Fibroblast of lung (primary cell): Measurements from ENCODE around the gene TSPAN3. TPM values are rescaled to one million over a fixed set of nuclear protein-coding genes. Genes with fewer than 3 reads are reported as not detected.

Source experiments
- DNase-seq, 2 donors: peaks; one replicate each; pipeline versions ENCODE4 v3.0.0 to v3.0.0-alpha.2; 2010; ENCODE audit warnings: low read depth in 2 of 2
- H2AFZ ChIP-seq: 2 replicates; pipeline ENCODE4 v1.5.1; 2012; ENCODE audit warnings: low read length, control low read depth, inconsistent platforms
- H3K27ac ChIP-seq: 2 replicates; pipeline ENCODE4 v1.5.1; 2011; ENCODE audit warnings: low read length, control low read depth; ENCODE audit not compliant: insufficient read depth
- H3K27me3 ChIP-seq: 2 replicates; pipeline ENCODE4 v1.5.1; 2011; ENCODE audit warnings: mild to moderate bottlenecking, low read length; ENCODE audit not compliant: control insufficient read depth, insufficient read depth
- H3K36me3 ChIP-seq: 2 replicates; pipeline ENCODE4 v1.5.1; 2011; ENCODE audit warnings: low read length; ENCODE audit not compliant: control insufficient read depth, insufficient read depth
- H3K4me1 ChIP-seq: 2 replicates; pipeline ENCODE4 v1.5.1; 2011; ENCODE audit warnings: low read length; ENCODE audit not compliant: control insufficient read depth, insufficient read depth; ENCODE audit errors: extremely low read depth
- H3K4me2 ChIP-seq: 2 replicates; pipeline ENCODE4 v1.5.1; 2011; ENCODE audit warnings: low read length, control low read depth; ENCODE audit not compliant: insufficient read depth; ENCODE audit errors: extremely low read depth
- H3K4me3 ChIP-seq, 4 experiments: fragments of 200-600 bp in 1 of 4; sonication (generic) in 1 of 4; replicated peaks in 1 of 4; 2 replicates each; pipeline ENCODE4 v1.5.1; 2011 to 2016; ENCODE audit warnings: low read length in 4 of 4, low read depth in 3 of 4, mild to moderate bottlenecking in 3 of 4, control low read depth in 2 of 4, inconsistent platforms in 1 of 4, mixed read lengths in 1 of 4; ENCODE audit not compliant: insufficient read depth in 1 of 4; ENCODE audit errors: control extremely low read depth in 1 of 4
- H3K79me2 ChIP-seq: 2 replicates; pipeline ENCODE4 v1.5.1; 2012; ENCODE audit warnings: mild to moderate bottlenecking, low read length, inconsistent platforms; ENCODE audit not compliant: control insufficient read depth, insufficient read depth
- H3K9ac ChIP-seq: 2 replicates; pipeline ENCODE4 v1.5.1; 2011; ENCODE audit warnings: mild to moderate bottlenecking, low read length, control low read depth; ENCODE audit not compliant: insufficient read depth
- H3K9me3 ChIP-seq: 2 replicates; pipeline ENCODE4 v1.5.1; 2012; ENCODE audit warnings: low read depth, low read length; ENCODE audit not compliant: control insufficient read depth, insufficient read depth
- H4K20me1 ChIP-seq: 2 replicates; pipeline ENCODE4 v1.5.1; 2011; ENCODE audit warnings: low read length; ENCODE audit not compliant: control insufficient read depth, insufficient read depth; ENCODE audit errors: extremely low read depth
- EZH2 ChIP-seq: IDR thresholded peaks from 2 replicates; pipeline ENCODE4 v1.5.1; 2012; ENCODE audit warnings: low read length, control low read depth, mild to moderate bottlenecking; ENCODE audit errors: missing control alignments
- polyA plus RNA-seq, 2 donors: library from polyadenylated mRNA; depleted of rRNA in 1 of 2; stranded (reverse) in 1 of 2; unstranded in 1 of 2; fragments of >200 nt; gene quantifications; 2 replicates each; pipeline ENCODE4 v1.2.1, GENCODE V29; 2011 to 2012; ENCODE audit warnings: missing spikeins in 1 of 2
- total RNA-seq: library from RNA; depleted of rRNA; stranded (reverse); fragments of >200 nt; gene quantifications from 2 replicates; pipeline ENCODE4 v1.2.1, GENCODE V29; 2014
- TF ChIP-seq, protein P1 (sequence below), 2 donors: IDR thresholded peaks in 1 of 2; conservative IDR thresholded peaks in 1 of 2; 1 replicate in 1 of 2; 2 replicates in 1 of 2; pipeline ENCODE4 v1.5.1; 2011 to 2012; ENCODE audit warnings: low read length in 2 of 2, control low read depth in 1 of 2, inconsistent platforms in 1 of 2, low read depth in 1 of 2, mild to moderate bottlenecking in 1 of 2

TSPAN3 gene
- total and polyA plus RNA-seq, 2 donors (not counting 1 experiment from before 2014, with no cell fraction given): 225 to 472 TPM

DNA sequence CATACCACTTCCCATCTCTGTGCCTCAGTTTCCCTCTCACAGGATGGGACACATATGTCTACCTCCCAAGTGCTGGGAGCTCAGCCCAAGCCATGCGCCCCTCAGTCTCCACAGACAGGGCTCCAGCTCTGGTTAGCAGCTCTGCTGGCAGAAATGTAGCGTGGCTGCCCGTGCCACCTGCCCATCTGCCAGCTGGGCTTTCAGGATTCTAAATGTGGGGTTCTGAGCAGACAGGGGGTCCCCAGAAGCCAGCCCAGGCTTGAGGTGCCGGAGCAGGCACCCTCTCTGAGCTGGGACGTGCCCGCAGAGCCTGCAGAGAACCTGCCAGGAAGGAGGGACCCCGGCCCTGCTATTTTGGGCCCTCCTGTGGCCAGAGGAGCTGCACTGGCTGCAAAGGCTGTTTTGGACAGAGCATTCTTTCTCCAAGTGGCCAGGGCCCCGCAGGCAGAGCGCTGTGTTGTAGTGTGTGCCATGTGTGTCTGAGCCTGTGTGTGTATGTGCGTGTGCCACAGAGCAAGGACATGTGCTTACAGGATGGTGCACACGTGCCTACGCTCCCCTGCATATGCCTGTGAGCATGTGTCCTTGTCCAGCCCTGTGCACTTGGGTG lies 44.3 kb downstream of the TSPAN3 start:
- no peaks in the 10 kb centered on the region for H3K79me2 ChIP-seq
- H3K36me3 ChIP-seq: no peaks in the 10 kb centered on the region
- TF ChIP-seq, protein P1, sequence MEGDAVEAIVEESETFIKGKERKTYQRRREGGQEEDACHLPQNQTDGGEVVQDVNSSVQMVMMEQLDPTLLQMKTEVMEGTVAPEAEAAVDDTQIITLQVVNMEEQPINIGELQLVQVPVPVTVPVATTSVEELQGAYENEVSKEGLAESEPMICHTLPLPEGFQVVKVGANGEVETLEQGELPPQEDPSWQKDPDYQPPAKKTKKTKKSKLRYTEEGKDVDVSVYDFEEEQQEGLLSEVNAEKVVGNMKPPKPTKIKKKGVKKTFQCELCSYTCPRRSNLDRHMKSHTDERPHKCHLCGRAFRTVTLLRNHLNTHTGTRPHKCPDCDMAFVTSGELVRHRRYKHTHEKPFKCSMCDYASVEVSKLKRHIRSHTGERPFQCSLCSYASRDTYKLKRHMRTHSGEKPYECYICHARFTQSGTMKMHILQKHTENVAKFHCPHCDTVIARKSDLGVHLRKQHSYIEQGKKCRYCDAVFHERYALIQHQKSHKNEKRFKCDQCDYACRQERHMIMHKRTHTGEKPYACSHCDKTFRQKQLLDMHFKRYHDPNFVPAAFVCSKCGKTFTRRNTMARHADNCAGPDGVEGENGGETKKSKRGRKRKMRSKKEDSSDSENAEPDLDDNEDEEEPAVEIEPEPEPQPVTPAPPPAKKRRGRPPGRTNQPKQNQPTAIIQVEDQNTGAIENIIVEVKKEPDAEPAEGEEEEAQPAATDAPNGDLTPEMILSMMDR (conservative IDR thresholded peaks at IDR 0.05 in 1 of 2, IDR thresholded peaks at IDR 0.05 in 1 of 2; ENCODE audit: low read depth in 1 of 2, low read length in 2 of 2): no peak
- TF ChIP-seq EZH2: no peak

DNA sequence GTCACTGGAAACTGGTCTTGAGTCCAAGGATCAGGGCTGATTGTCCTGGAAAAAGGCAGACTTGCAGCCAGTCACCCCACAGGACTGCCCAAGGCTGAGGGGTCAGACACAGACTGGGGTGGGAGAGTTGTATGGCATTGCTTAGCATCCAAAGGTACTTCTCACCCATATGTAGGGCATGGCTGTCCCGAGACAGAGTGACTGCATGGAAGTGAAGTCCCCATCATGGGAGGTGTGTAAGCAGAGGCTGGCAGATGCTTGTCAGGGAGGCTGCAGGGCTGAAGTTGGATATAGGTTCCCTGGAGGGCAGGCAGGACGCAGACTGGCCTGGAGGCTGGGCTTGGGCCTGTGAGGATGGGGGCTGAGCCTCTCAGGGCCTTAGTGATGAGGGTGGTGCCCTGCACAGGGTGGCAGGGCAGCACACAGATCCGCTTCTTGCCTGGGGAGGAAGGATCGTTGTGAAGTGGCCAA lies 44.9 kb downstream of the TSPAN3 start:
- no peaks in the 10 kb centered on the region for H4K20me1 ChIP-seq
- no peaks in the 10 kb centered on the region for H3K79me2 ChIP-seq
- TF ChIP-seq EZH2: no peak
- TF ChIP-seq, protein P1 (conservative IDR thresholded peaks at IDR 0.05 in 1 of 2, IDR thresholded peaks at IDR 0.05 in 1 of 2; ENCODE audit: low read depth in 1 of 2, low read length in 2 of 2): no peak
- H2AFZ ChIP-seq: no peak overlapping the region
- H3K36me3 ChIP-seq: no peaks in the 10 kb centered on the region
- H3K9me3 ChIP-seq: no peaks in the 10 kb centered on the region
- no peak overlapping the region for H3K9ac ChIP-seq
- H3K27ac ChIP-seq: no peak overlapping the region
- no peak overlapping the region for H3K4me2 ChIP-seq
- H3K4me3 ChIP-seq: no peak overlapping the region
- no peak for DNase-seq
- no peaks in the 10 kb centered on the region for H3K27me3 ChIP-seq
- H3K4me1 ChIP-seq: peaks cover 8% of the 10 kb centered on the region

More for the DNA sequence above, 44.3 kb downstream of the TSPAN3 start:
- H3K4me2 ChIP-seq: no peak overlapping the region
- H3K9me3 ChIP-seq: no peaks in the 10 kb centered on the region
- no peak overlapping the region for H3K27ac ChIP-seq
- H3K9ac ChIP-seq: no peak overlapping the region
- no peak overlapping the region for H3K4me3 ChIP-seq
- no peaks in the 10 kb centered on the region for H4K20me1 ChIP-seq
- H2AFZ ChIP-seq: no peak overlapping the region
- peaks cover 7% of the 10 kb centered on the region for H3K4me1 ChIP-seq
- H3K27me3 ChIP-seq: no peaks in the 10 kb centered on the region
- DNase-seq: no peak

DNA sequence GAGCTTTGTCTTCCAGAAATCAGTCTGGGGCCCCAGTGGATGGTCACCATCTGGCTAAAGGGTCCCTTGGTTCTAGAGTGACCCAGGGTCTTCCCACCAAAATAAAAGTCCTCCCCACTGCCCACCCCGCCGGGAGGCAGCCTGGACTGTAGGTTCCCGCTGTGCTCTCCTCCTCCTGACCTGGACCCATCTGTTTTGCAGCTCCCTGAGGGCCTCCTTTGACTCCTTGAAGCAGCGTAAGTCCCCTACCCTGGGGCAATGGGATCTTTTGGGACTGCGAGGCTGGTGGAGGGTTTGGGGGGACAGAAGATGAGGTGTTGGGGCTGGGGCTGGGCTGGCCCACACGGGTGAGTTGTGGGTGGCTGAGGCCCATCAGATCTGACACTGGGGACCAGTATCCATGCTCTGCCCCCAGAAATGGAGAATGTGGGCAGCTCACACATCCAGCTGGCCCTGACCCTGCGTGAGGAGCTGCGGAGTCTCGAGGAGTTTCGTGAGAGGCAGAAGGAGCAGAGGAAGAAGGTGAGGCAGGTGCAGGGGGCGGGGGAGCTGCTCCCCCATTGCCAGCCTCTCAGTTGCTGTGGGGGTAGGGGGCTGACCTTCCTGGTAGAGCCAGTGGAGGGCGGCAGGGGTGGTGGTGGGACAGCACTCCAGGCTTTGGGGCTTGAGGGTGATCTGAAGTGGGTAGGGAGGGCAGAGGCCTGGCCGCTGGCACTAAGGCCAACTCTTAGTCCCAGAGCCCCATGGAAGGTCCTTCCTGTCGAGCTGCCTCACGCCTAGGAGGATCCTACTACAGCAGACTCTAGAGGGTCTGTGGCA lies 45.6 kb downstream of the TSPAN3 start:
- no peaks in the 10 kb centered on the region for H3K9me3 ChIP-seq
- no peak for TF ChIP-seq EZH2
- H2AFZ ChIP-seq: no peak overlapping the region
- no peaks in the 10 kb centered on the region for H3K79me2 ChIP-seq
- no peak overlapping the region for H3K4me2 ChIP-seq
- no peak overlapping the region for H3K4me3 ChIP-seq
- H3K9ac ChIP-seq: no peak overlapping the region
- peaks cover 8% of the 10 kb centered on the region for H3K4me1 ChIP-seq
- no peaks in the 10 kb centered on the region for H4K20me1 ChIP-seq
- H3K27me3 ChIP-seq: no peaks in the 10 kb centered on the region
- no peaks in the 10 kb centered on the region for H3K36me3 ChIP-seq
- H3K27ac ChIP-seq: no peak overlapping the region
- no peak for DNase-seq
